Neural progenitor cell (in vitro differentiated cells): ENCODE results near the gene HSP90AA1. TPM values are rescaled to one million over a fixed set of nuclear protein-coding genes. Genes with fewer than 3 reads are reported as not detected.

Source experiments
- DNase-seq: peaks from one replicate; pipeline ENCODE4 v3.0.0-alpha.2; 2016; ENCODE audit warnings: low spot score
- H2AFZ ChIP-seq: fragments of 200-600 bp; sonication (generic); replicated peaks from 2 replicates; pipeline ENCODE4 v1.6.1; 2016; ENCODE audit warnings: antibody characterized with exemption
- H3F3A ChIP-seq: fragments of 200-600 bp; sonication (generic); 2 replicates; pipeline ENCODE4 v1.6.1; 2016; ENCODE audit warnings: antibody characterized with exemption, low read depth
- H3K27ac ChIP-seq: fragments of 200-600 bp; sonication (generic); 2 replicates; pipeline ENCODE4 v1.5.1; 2016; ENCODE audit warnings: mild to moderate bottlenecking
- H3K27me3 ChIP-seq: fragments of 200-600 bp; sonication (generic); 2 replicates; pipeline ENCODE4 v1.6.1; 2016; ENCODE audit warnings: mild to moderate bottlenecking, moderate library complexity
- H3K36me3 ChIP-seq: fragments of 200-600 bp; sonication (generic); 2 replicates; pipeline ENCODE4 v1.5.1; 2016
- H3K4me1 ChIP-seq: fragments of 200-600 bp; sonication (generic); 2 replicates; pipeline ENCODE4 v1.6.1; 2016; ENCODE audit warnings: mixed run types
- H3K4me2 ChIP-seq: fragments of 200-600 bp; sonication (generic); 2 replicates; pipeline ENCODE4 v1.6.1; 2016
- H3K4me3 ChIP-seq: fragments of 200-600 bp; sonication (generic); 2 replicates; pipeline ENCODE4 v1.5.1; 2016
- H3K79me2 ChIP-seq: fragments of 200-600 bp; sonication (generic); 2 replicates; pipeline ENCODE4 v1.6.1; 2016; ENCODE audit warnings: low read depth
- H3K9ac ChIP-seq: fragments of 200-600 bp; sonication (generic); 2 replicates; pipeline ENCODE4 v1.6.1; 2016
- H3K9me3 ChIP-seq: fragments of 200-600 bp; sonication (generic); 2 replicates; pipeline ENCODE4 v1.5.1; 2016; ENCODE audit warnings: low read depth
- H4K20me1 ChIP-seq: fragments of 200-600 bp; sonication (generic); 2 replicates; pipeline ENCODE4 v1.6.1; 2016; ENCODE audit warnings: low read depth
- H3K27ac Mint-ChIP-seq: 3 replicates; pipeline ENCODE4 v1.8.0; 2021; ENCODE audit warnings: mixed read lengths
- H3K27me3 Mint-ChIP-seq: 2 replicates; pipeline ENCODE4 v1.8.0; 2022; ENCODE audit warnings: low read depth, mild to moderate bottlenecking, inconsistent platforms, moderate library complexity, mixed read lengths; ENCODE audit not compliant: insufficient read depth
- H3K36me3 Mint-ChIP-seq: 3 replicates; pipeline ENCODE4 v1.8.0; 2021; ENCODE audit warnings: mixed read lengths
- H3K4me1 Mint-ChIP-seq: 3 replicates; pipeline ENCODE4 v1.8.0; 2021; ENCODE audit warnings: mixed read lengths
- H3K4me3 Mint-ChIP-seq: 3 replicates; pipeline ENCODE4 v1.8.0; 2021; ENCODE audit warnings: mild to moderate bottlenecking, moderate library complexity, mixed read lengths
- H3K9me3 Mint-ChIP-seq: 3 replicates; pipeline ENCODE4 v1.8.0; 2020; ENCODE audit warnings: mixed read lengths
- EZH2 ChIP-seq: fragments of 200-600 bp; sonication (generic); IDR thresholded peaks from 2 replicates; pipeline ENCODE4 v1.6.1; 2017; ENCODE audit warnings: antibody characterized with exemption, mild to moderate bottlenecking, moderate library complexity
- EZH2phosphoT487 ChIP-seq: fragments of 200-600 bp; sonication (generic); IDR thresholded peaks from 2 replicates; pipeline ENCODE4 v1.6.1; 2017; ENCODE audit warnings: antibody characterized with exemption
- total RNA-seq: library from RNA; depleted of rRNA; stranded (reverse); fragments of >200 nt; gene quantifications from 2 replicates; pipeline ENCODE4 v1.2.3, GENCODE V29; 2015; ENCODE audit warnings: low replicate concordance
- TF ChIP-seq, protein P1 (sequence below): fragments of 200-600 bp; sonication (generic); IDR thresholded peaks from 2 replicates; pipeline ENCODE4 v1.5.1; 2017; ENCODE audit warnings: antibody characterized with exemption, mild to moderate bottlenecking

Gene HSP90AA1
- total RNA-seq, 1 donor from 2014 or later: 746 TPM

DNA sequence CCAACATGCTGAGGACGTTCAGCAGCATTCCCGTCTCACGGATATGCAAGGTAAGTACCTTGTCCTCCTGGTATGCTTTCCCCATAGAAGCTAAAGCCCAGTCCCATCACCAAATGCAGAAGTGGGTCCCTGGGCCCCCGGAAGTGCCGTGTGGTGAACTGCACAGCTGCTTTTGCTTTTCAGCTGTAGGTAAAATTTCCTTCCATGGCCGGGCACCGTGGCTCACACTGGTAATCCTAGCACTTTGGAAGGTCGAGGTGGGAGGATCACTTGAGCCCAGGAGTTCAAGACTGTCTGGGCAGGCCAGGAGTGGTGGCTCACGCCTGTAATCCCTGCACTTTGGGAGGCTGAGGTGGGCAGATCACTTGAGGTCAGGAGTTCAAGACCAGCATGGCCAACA, 44.1 kb downstream of the HSP90AA1 start:
- no peaks in the 10 kb centered on the region for H3K27me3 ChIP-seq
- H3F3A ChIP-seq: peaks cover 18% of the 10 kb centered on the region
- Mint-ChIP-seq H3K27me3 (peaks cover 6% of the 10 kb centered on the region), H3K4me3 (no peak overlapping the region), H3K36me3 (peaks cover 38% of the 10 kb centered on the region), H3K4me1 (peaks cover 4% of the 10 kb centered on the region), H3K9me3 (no peaks in the 10 kb centered on the region), H3K27ac (no peak overlapping the region)
- TF ChIP-seq EZH2phosphoT487 (no peak), EZH2 (no peak)
- TF ChIP-seq, protein P1, sequence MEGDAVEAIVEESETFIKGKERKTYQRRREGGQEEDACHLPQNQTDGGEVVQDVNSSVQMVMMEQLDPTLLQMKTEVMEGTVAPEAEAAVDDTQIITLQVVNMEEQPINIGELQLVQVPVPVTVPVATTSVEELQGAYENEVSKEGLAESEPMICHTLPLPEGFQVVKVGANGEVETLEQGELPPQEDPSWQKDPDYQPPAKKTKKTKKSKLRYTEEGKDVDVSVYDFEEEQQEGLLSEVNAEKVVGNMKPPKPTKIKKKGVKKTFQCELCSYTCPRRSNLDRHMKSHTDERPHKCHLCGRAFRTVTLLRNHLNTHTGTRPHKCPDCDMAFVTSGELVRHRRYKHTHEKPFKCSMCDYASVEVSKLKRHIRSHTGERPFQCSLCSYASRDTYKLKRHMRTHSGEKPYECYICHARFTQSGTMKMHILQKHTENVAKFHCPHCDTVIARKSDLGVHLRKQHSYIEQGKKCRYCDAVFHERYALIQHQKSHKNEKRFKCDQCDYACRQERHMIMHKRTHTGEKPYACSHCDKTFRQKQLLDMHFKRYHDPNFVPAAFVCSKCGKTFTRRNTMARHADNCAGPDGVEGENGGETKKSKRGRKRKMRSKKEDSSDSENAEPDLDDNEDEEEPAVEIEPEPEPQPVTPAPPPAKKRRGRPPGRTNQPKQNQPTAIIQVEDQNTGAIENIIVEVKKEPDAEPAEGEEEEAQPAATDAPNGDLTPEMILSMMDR: no peak
- no peak for DNase-seq
- no peak overlapping the region for H3K4me3 ChIP-seq
- H3K9me3 ChIP-seq: no peaks in the 10 kb centered on the region
- peaks cover 2% of the 10 kb centered on the region for H3K36me3 ChIP-seq
- H3K27ac ChIP-seq: no peak overlapping the region
- H3K4me2 ChIP-seq: no peak overlapping the region
- no peaks in the 10 kb centered on the region for H3K4me1 ChIP-seq
- no peak overlapping the region for H2AFZ ChIP-seq
- H4K20me1 ChIP-seq: peaks cover 20% of the 10 kb centered on the region
- H3K79me2 ChIP-seq: no peaks in the 10 kb centered on the region
- no peak overlapping the region for H3K9ac ChIP-seq

DNA sequence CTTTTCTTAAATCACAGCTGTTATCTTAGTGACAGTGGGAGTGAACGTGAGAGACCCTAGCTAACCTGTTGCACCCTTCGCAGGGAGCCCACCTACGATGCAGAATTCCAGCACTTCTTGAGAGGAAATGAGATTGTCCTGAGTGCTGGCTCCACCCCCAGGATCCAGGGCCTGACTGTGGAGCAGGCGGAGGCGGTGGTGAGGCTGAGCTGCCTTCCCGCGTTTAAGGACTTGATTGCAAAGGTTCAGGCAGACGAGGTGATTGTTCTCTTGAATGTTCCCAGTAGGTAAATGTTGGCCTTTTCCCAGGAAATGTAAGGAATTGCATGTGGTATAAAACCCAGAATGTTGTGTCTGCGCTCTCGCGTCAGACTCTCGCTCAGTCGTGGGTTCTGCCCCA, 46.7 kb downstream of the HSP90AA1 start:
- H3K36me3 ChIP-seq: peaks cover 3% of the 10 kb centered on the region
- H3K9ac ChIP-seq: no peak overlapping the region
- H3K27me3 Mint-ChIP-seq: peaks cover 4% of the 10 kb centered on the region
- H3K27ac Mint-ChIP-seq: no peak overlapping the region
- no peak for DNase-seq
- TF ChIP-seq, protein P1: no peak
- TF ChIP-seq EZH2phosphoT487 (no peak), EZH2 (no peak)
- peaks cover 7% of the 10 kb centered on the region for H3F3A ChIP-seq
- H4K20me1 ChIP-seq: peaks cover 3% of the 10 kb centered on the region
- no peak overlapping the region for H3K4me3 ChIP-seq
- no peak overlapping the region for H3K27ac ChIP-seq
- no peak overlapping the region for H2AFZ ChIP-seq
- H3K4me1 Mint-ChIP-seq: no peaks in the 10 kb centered on the region
- H3K4me1 ChIP-seq: no peaks in the 10 kb centered on the region
- H3K27me3 ChIP-seq: no peaks in the 10 kb centered on the region
- no peaks in the 10 kb centered on the region for H3K9me3 Mint-ChIP-seq
- no peak overlapping the region for H3K4me2 ChIP-seq
- H3K79me2 ChIP-seq: no peaks in the 10 kb centered on the region
- H3K36me3 Mint-ChIP-seq: peaks cover 43% of the 10 kb centered on the region
- H3K4me3 Mint-ChIP-seq: no peak overlapping the region
- H3K9me3 ChIP-seq: no peaks in the 10 kb centered on the region

DNA sequence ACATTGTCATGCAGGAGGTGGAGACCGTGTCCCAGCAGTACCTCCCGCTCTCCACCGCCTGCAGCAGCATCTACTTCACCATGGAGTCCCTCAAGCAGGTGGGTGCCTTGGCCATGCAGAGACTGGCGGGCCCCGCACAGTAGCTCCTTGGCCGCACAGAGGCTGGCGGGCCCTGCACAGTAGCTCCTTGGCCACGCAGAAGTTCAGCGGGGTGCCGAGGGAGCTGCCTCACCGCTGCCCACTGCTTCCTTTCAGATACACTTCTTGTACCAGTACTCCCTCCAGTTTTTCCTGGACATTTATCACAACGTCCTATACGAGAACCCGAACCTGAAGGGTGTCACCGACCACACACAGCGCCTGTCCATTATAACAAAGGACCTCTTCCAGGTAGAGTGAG, 47.7 kb downstream of the HSP90AA1 start:
- TF ChIP-seq EZH2: no peak
- no peak for TF ChIP-seq EZH2phosphoT487
- TF ChIP-seq, protein P1: no peak
- Histone ChIP-seq H3K4me2 (no peak overlapping the region), H3K9ac (no peak overlapping the region), H2AFZ (no peak overlapping the region), H3K9me3 (no peaks in the 10 kb centered on the region), H3K36me3 (peaks cover 3% of the 10 kb centered on the region), H3K27me3 (no peaks in the 10 kb centered on the region), H3K27ac (no peak overlapping the region), H3K4me3 (no peak overlapping the region), H3K79me2 (no peaks in the 10 kb centered on the region), H3F3A (no peaks in the 10 kb centered on the region), H3K4me1 (no peaks in the 10 kb centered on the region), H4K20me1 (no peaks in the 10 kb centered on the region)
- H3K4me1 Mint-ChIP-seq: no peaks in the 10 kb centered on the region
- H3K9me3 Mint-ChIP-seq: no peaks in the 10 kb centered on the region
- H3K4me3 Mint-ChIP-seq: no peak overlapping the region
- DNase-seq: no peak
- H3K27me3 Mint-ChIP-seq: peaks cover 2% of the 10 kb centered on the region
- H3K27ac Mint-ChIP-seq: no peak overlapping the region
- peaks cover 43% of the 10 kb centered on the region for H3K36me3 Mint-ChIP-seq
